GM23338 (cell line): ENCODE data around the gene NDUFV1.

Source experiments
- EZH2 ChIP-seq: fragments of 200-600 bp; sonication (generic); IDR thresholded peaks from one replicate; pipeline ENCODE4 v1.8.0; 2017; ENCODE audit warnings: antibody characterized with exemption, mild to moderate bottlenecking, low read depth; ENCODE audit not compliant: unreplicated experiment
- EZH2phosphoT487 ChIP-seq: fragments of 200-600 bp; sonication (generic); IDR thresholded peaks from one replicate; pipeline ENCODE4 v1.8.1; 2018; ENCODE audit warnings: antibody characterized with exemption; ENCODE audit not compliant: unreplicated experiment
- TF ChIP-seq, protein P1 (sequence below), 2 experiments: fragments of 200-600 bp in 1 of 2; sonication (generic) in 1 of 2; conservative IDR thresholded peaks; 2 replicates each; pipeline versions ENCODE4 v1.5.1 to v1.6.1; 2016 to 2017; ENCODE audit warnings: antibody characterized with exemption in 2 of 2, low read depth in 2 of 2, mild to moderate bottlenecking in 2 of 2, moderate library complexity in 1 of 2

DNA sequence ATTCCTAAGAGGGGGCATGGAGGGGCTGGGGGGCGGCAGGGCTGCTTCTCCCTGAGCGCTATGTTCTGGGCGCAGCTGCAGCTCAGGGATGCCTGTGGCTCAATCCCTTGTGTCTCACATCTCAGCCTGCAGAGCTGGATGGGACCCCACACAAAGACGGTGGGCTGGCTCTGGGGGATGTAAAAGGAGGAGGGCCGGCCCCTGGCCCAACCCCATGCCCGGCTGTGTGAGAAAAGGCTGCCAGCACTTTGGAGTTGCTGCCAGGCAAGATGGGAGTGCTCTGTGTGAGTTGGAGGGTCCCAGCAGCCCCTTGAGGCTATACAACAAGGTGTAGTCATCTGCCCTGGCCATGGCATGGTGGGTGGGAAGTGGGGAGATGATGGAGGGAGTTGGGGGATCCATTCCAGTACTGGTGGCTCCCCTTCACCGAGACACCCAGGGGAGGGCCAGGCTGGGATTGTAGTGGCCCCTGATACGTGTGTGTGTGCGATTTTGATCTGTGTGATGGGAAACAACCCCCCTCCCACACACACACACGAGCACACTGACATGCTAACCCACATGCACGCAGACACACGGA is 34.1 kb downstream of the NDUFV1 start:
- TF ChIP-seq, protein P1, sequence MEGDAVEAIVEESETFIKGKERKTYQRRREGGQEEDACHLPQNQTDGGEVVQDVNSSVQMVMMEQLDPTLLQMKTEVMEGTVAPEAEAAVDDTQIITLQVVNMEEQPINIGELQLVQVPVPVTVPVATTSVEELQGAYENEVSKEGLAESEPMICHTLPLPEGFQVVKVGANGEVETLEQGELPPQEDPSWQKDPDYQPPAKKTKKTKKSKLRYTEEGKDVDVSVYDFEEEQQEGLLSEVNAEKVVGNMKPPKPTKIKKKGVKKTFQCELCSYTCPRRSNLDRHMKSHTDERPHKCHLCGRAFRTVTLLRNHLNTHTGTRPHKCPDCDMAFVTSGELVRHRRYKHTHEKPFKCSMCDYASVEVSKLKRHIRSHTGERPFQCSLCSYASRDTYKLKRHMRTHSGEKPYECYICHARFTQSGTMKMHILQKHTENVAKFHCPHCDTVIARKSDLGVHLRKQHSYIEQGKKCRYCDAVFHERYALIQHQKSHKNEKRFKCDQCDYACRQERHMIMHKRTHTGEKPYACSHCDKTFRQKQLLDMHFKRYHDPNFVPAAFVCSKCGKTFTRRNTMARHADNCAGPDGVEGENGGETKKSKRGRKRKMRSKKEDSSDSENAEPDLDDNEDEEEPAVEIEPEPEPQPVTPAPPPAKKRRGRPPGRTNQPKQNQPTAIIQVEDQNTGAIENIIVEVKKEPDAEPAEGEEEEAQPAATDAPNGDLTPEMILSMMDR (conservative IDR thresholded peaks at IDR 0.05; ENCODE audit: low read depth in 2 of 2) = no peak
- TF ChIP-seq EZH2 (no peak), EZH2phosphoT487 (no peak)
